Hepatocyte (in vitro differentiated cells): ENCODE measurements around the gene FRMPD4. TPM values are rescaled to one million over a fixed set of nuclear protein-coding genes. Genes with fewer than 3 reads are reported as not detected.

Experiments
- DNase-seq: peaks from one replicate; pipeline ENCODE4 v3.0.0-alpha.2; 2016; ENCODE audit warnings: low spot score
- H2AFZ ChIP-seq: fragments of 200-600 bp; sonication (generic); 2 replicates; pipeline ENCODE4 v1.6.0; 2016; ENCODE audit warnings: antibody characterized with exemption, mild to moderate bottlenecking
- H3K27ac ChIP-seq: fragments of 200-600 bp; sonication (generic); 2 replicates; pipeline ENCODE4 v1.5.1; 2016; ENCODE audit warnings: mild to moderate bottlenecking
- H3K27me3 ChIP-seq: fragments of 200-600 bp; sonication (generic); 2 replicates; pipeline ENCODE4 v1.6.1; 2016
- H3K36me3 ChIP-seq: fragments of 200-600 bp; sonication (generic); replicated peaks from 2 replicates; pipeline ENCODE4 v1.5.1; 2016; ENCODE audit warnings: low read depth; ENCODE audit not compliant: insufficient read depth
- H3K4me1 ChIP-seq: fragments of 200-600 bp; sonication (generic); 2 replicates; pipeline ENCODE4 v1.5.1; 2016; ENCODE audit warnings: mild to moderate bottlenecking, moderate library complexity; ENCODE audit not compliant: insufficient read depth
- H3K4me2 ChIP-seq: fragments of 200-600 bp; sonication (generic); 2 replicates; pipeline ENCODE4 v1.6.0; 2016
- H3K4me3 ChIP-seq: fragments of 200-600 bp; sonication (generic); 2 replicates; pipeline ENCODE4 v1.5.1; 2016; ENCODE audit warnings: mild to moderate bottlenecking
- H3K79me2 ChIP-seq: fragments of 200-600 bp; sonication (generic); 2 replicates; pipeline ENCODE4 v1.6.0; 2017; ENCODE audit warnings: mild to moderate bottlenecking
- H3K9me2 ChIP-seq: fragments of 200-600 bp; sonication (generic); replicated peaks from 2 replicates; pipeline ENCODE4 v1.6.0; 2017; ENCODE audit warnings: mild to moderate bottlenecking; ENCODE audit not compliant: insufficient read depth
- H3K9me3 ChIP-seq: fragments of 200-600 bp; sonication (generic); 2 replicates; pipeline ENCODE4 v1.5.1; 2016; ENCODE audit warnings: low read depth, mild to moderate bottlenecking
- H4K20me1 ChIP-seq: fragments of 200-600 bp; sonication (generic); 2 replicates; pipeline ENCODE4 v1.6.0; 2016; ENCODE audit warnings: mild to moderate bottlenecking; ENCODE audit not compliant: insufficient read depth, poor library complexity, severe bottlenecking
- EZH2 ChIP-seq: fragments of 200-600 bp; sonication (generic); IDR thresholded peaks from 2 replicates; pipeline ENCODE4 v1.6.1; 2016; ENCODE audit warnings: antibody characterized with exemption, mild to moderate bottlenecking, borderline replicate concordance
- EZH2phosphoT487 ChIP-seq: fragments of 200-600 bp; sonication (generic); IDR thresholded peaks from one replicate; pipeline ENCODE4 v1.6.1; 2018; ENCODE audit warnings: antibody characterized with exemption, mild to moderate bottlenecking, low read depth, moderate library complexity; ENCODE audit not compliant: unreplicated experiment, severe bottlenecking
- WGBS: methylation state at CpG from one replicate; pipeline ENCODE4 v1.1.6; 2016; ENCODE audit warnings: low lambda C conversion rate; ENCODE audit errors: missing lambda C conversion rate; 5-methylcytosine and 5-hydroxymethylcytosine counted together
- polyA plus RNA-seq: library from polyadenylated mRNA; unstranded; fragments of >200 nt; fragmentation: Nextera tagmentation; extraction: Ambion mirVana; gene quantifications from 2 replicates; pipeline ENCODE4 v1.2.1, GENCODE V29; 2016
- total RNA-seq: library from RNA; depleted of rRNA; stranded (reverse); fragments of >200 nt; gene quantifications from 2 replicates; pipeline ENCODE4 v1.2.3, GENCODE V29; 2014
- TF ChIP-seq, protein P1 (sequence below): fragments of 200-600 bp; sonication (generic); IDR thresholded peaks from 2 replicates; pipeline ENCODE4 v1.5.1; 2016; ENCODE audit warnings: antibody characterized with exemption, mild to moderate bottlenecking; ENCODE audit not compliant: poor library complexity

Gene FRMPD4
- total and polyA plus RNA-seq, 2 experiments from 2014 or later: 0.23 TPM; not detected in 1

DNA sequence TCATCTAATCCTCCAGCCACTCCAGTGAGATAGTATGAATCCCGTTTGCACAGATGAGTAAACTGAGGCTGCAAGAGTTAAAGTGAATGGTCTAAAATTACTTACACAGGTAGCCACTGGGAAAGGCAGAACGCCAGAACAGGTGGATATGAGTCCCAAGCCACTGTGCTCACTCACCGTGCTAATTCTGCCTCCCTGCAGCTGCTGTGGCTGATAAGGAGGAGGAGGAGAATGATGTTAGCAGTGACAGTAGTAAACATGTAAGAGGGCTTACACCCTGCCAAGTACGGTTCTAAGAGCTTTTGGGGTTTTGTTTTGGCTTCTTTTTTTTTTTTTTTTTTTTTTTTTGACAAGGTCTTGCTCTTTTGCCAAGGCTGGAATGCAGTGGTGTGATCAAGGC is 562.5 kb downstream of the FRMPD4 start:
- no peak for DNase-seq
- Histone ChIP-seq H3K4me3 (no peak overlapping the region), H2AFZ (no peak overlapping the region), H4K20me1 (no peaks in the 10 kb centered on the region), H3K36me3 (no peaks in the 10 kb centered on the region), H3K9me2 (no peaks in the 10 kb centered on the region), H3K9me3 (no peaks in the 10 kb centered on the region), H3K79me2 (no peaks in the 10 kb centered on the region), H3K4me2 (no peak overlapping the region), H3K4me1 (no peaks in the 10 kb centered on the region), H3K27ac (no peak overlapping the region), H3K27me3 (no peaks in the 10 kb centered on the region)
- TF ChIP-seq, protein P1, sequence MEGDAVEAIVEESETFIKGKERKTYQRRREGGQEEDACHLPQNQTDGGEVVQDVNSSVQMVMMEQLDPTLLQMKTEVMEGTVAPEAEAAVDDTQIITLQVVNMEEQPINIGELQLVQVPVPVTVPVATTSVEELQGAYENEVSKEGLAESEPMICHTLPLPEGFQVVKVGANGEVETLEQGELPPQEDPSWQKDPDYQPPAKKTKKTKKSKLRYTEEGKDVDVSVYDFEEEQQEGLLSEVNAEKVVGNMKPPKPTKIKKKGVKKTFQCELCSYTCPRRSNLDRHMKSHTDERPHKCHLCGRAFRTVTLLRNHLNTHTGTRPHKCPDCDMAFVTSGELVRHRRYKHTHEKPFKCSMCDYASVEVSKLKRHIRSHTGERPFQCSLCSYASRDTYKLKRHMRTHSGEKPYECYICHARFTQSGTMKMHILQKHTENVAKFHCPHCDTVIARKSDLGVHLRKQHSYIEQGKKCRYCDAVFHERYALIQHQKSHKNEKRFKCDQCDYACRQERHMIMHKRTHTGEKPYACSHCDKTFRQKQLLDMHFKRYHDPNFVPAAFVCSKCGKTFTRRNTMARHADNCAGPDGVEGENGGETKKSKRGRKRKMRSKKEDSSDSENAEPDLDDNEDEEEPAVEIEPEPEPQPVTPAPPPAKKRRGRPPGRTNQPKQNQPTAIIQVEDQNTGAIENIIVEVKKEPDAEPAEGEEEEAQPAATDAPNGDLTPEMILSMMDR: no peak
- TF ChIP-seq EZH2phosphoT487 (no peak), EZH2 (no peak)
- 62% methylated on average over 4 of the region's 4 CpGs for WGBS

DNA sequence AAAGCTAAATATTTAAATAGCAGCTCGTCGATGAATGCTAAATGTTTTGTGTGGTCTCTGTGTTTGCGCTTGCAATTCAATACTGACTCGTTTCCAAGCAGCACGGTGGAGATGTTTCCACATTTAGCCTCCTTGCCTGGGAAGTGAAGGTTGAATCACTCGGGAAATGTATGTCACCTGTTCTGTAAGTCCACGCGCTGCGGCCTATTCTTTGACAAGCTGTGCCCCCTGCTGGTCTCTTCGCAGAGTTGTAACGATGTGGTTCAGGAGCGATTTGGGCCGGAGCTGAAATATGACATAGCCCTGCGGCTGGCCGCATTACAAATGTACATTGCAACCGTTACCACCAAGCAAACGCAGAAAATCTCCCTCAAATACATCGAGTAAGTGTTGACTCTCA is 563.4 kb downstream of the FRMPD4 start:
- H3K27me3 ChIP-seq: no peaks in the 10 kb centered on the region
- no peaks in the 10 kb centered on the region for H3K79me2 ChIP-seq
- peak; percentile 79 for DNase-seq
- H3K9me2 ChIP-seq: no peaks in the 10 kb centered on the region
- no peak overlapping the region for H3K4me2 ChIP-seq
- no peak overlapping the region for H3K4me3 ChIP-seq
- no peaks in the 10 kb centered on the region for H4K20me1 ChIP-seq
- H3K36me3 ChIP-seq: no peaks in the 10 kb centered on the region
- no peak overlapping the region for H2AFZ ChIP-seq
- TF ChIP-seq, protein P1: peak; percentile 57
- TF ChIP-seq EZH2phosphoT487: no peak
- no peak for TF ChIP-seq EZH2
- no peaks in the 10 kb centered on the region for H3K4me1 ChIP-seq
- no peaks in the 10 kb centered on the region for H3K9me3 ChIP-seq
- WGBS: 46% methylated on average over 18 of the region's 18 CpGs
- H3K27ac ChIP-seq: no peak overlapping the region

DNA sequence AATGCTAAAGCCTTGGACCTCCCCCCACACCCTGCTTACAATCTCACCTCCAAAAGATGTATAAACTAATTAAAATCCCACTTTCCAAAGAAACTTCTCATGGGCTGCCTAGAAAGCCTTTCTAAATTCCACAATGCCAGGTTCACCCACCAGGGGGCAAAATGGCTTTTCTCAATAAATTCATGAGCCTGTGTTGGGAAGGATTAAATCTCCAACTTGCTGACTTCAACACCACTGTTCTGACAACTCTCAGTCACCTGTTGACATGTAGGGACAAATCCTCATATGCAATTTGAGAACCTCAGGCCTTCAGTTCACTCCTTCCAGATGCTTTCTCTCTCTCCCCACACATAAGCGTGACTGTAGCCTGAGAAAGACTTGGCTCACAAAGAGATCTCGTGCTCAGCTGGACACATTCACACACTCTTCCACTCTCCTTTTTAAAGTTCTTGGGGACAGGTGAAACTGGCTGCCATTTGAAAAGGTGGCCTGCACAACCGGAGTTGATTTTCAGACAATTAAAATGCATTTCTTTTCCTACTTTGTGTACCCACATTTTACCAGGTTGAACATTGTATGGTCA is 564.3 kb downstream of the FRMPD4 start:
- Histone ChIP-seq H3K27ac (no peak overlapping the region), H3K36me3 (no peaks in the 10 kb centered on the region), H3K27me3 (no peaks in the 10 kb centered on the region), H4K20me1 (no peaks in the 10 kb centered on the region), H3K9me3 (no peaks in the 10 kb centered on the region), H3K4me1 (no peaks in the 10 kb centered on the region), H3K4me2 (no peak overlapping the region), H3K79me2 (no peaks in the 10 kb centered on the region), H2AFZ (no peak overlapping the region), H3K4me3 (no peak overlapping the region), H3K9me2 (no peaks in the 10 kb centered on the region)
- DNase-seq: no peak
- WGBS: 86% methylated on average over 3 of the region's 3 CpGs
- TF ChIP-seq EZH2phosphoT487: no peak
- TF ChIP-seq, protein P1: peak; percentile 11
- no peak for TF ChIP-seq EZH2

DNA sequence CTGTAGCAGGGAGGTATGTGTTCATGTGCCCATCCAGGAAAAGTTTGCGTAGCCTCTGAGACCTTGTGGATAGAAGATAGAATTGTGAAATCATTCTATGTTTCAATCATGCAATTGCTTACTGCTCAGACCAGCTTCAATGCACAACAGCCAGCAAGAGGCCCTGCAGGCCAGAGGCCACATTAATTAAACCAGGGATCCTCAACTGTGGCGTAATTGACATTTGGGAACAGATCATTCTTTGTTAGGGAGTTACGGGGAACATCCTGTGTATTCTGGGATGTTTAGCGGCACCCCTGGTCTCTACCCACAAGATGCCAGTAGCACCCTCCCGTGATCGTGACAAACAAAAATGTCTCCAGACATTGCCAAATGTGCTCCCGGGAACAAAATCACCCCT is 566.4 kb downstream of the FRMPD4 start:
- TF ChIP-seq EZH2 (no peak), EZH2phosphoT487 (no peak)
- TF ChIP-seq, protein P1: no peak
- Histone ChIP-seq H2AFZ (no peak overlapping the region), H3K79me2 (no peaks in the 10 kb centered on the region), H3K4me3 (no peak overlapping the region), H3K9me3 (no peaks in the 10 kb centered on the region), H3K36me3 (no peaks in the 10 kb centered on the region), H3K27ac (no peak overlapping the region), H3K27me3 (no peaks in the 10 kb centered on the region), H3K4me1 (no peaks in the 10 kb centered on the region), H3K9me2 (no peaks in the 10 kb centered on the region), H4K20me1 (no peaks in the 10 kb centered on the region), H3K4me2 (no peak overlapping the region)
- DNase-seq: no peak
- WGBS: 82% methylated on average over 7 of the region's 7 CpGs
